GM11168 (cell line): ENCODE data around the gene HBB.

Source experiments
- in situ Hi-C: fragments of 300-500 bp; cut with MboI; formaldehyde crosslinking; loops from one replicate; pipeline ENCODE4 v1.12.0; 2022; ENCODE audit warnings: low sequenced_read_pairs; ENCODE audit not compliant: unreplicated experiment

Gene HBB

GRCh38 chr11:5229796-5230195, 2.9 kb upstream of the HBB start:
- in situ Hi-C loops = no loop called here

GRCh38 chr11:5229356-5229755, 2.5 kb upstream of the HBB start:
- in situ Hi-C loops = no loop called here

- in situ Hi-C loops = no loop called here
Measured at GRCh38 chr11:5228124-5228523, 1.3 kb upstream of the HBB start.

GRCh38 chr11:5227681-5228080, 810 bp upstream of the HBB start:
- in situ Hi-C loops = no loop called here

- in situ Hi-C loops = no loop called here
Measured at GRCh38 chr11:5225480-5225871, 1.4 kb downstream of the HBB start.

GRCh38 chr11:5224538-5225479, 2.1 kb downstream of the HBB start:
- in situ Hi-C loops = no loop called here

GRCh38 chr11:5223686-5224085, 3.2 kb downstream of the HBB start:
- in situ Hi-C loops = no loop called here

GRCh38 chr11:5223146-5223545, 3.7 kb downstream of the HBB start:
- in situ Hi-C loops = no loop called here

- in situ Hi-C loops = no loop called here
Measured at GRCh38 chr11:5210376-5210885, 16.4 kb downstream of the HBB start.

GRCh38 chr11:5204787-5205186, 22.1 kb downstream of the HBB start:
- in situ Hi-C loops = no loop called here

- in situ Hi-C loops = no loop called here
Measured at GRCh38 chr11:5203366-5203765, 23.5 kb downstream of the HBB start.

GRCh38 chr11:5200582-5200981, 26.3 kb downstream of the HBB start, which contains the start of gene OR51V1:
Gene OR51V1, minus strand, starts transcription at chr11:5200682. Its CDS starts 0 bp downstream, at chr11:5200682.
- in situ Hi-C loops = no loop called here

- in situ Hi-C loops = no loop called here
Measured at GRCh38 chr11:5198285-5198684, 28.6 kb downstream of the HBB start.

GRCh38 chr11:5197536-5197935, 29.3 kb downstream of the HBB start:
- in situ Hi-C loops = no loop called here

GRCh38 chr11:5196731-5197130, 30.1 kb downstream of the HBB start:
- in situ Hi-C loops = no loop called here

- in situ Hi-C loops = no loop called here
Measured at GRCh38 chr11:5196067-5196466, 30.8 kb downstream of the HBB start.

GRCh38 chr11:5192738-5193137, 34.1 kb downstream of the HBB start:
- in situ Hi-C loops = no loop called here

- in situ Hi-C loops = no loop called here
Measured at GRCh38 chr11:5188201-5188600, 38.7 kb downstream of the HBB start.

- in situ Hi-C loops = no loop called here
Measured at GRCh38 chr11:5178046-5178837, 48.6 kb downstream of the HBB start.
